Activated CD4-positive, alpha-beta T cell treated with anti-CD3 and anti-CD28 coated beads for 4 hours (primary cell): Measurements from ENCODE around the gene SCNN1G.

Experiments
- DNase-seq, 2 donors: peaks; one replicate each; pipeline ENCODE4 v3.0.0-alpha.2; 2020

Gene SCNN1G

DNA sequence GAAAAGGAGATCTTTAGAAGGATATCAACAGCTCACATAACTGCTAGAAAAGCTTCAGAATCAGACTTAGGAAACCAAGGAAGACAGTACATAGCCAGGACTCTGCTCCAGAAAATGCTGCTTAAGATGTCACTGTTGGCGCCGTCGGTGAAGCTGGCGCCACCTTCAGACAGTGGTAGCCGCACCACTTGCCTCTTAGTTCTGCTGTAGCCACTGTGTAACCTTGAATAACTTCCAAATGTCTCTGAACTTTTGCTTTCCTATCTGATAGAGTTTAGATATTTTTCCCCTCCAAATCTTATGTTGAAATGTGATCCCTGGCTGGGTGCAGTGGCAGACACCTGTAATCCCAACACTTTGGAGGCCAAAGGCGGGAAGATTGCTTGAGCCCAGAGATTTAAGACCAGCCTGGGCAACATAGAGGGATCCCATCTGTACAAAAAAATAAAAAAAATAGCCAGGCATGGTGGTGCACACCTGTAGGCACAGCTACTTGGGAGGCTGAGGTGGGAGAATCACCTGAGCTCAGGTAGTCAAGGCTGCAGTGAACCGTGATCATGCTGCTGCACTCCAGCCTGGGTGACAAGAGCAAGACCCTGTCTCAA is 27.0 kb upstream of the SCNN1G start:
- no peak for DNase-seq

DNA sequence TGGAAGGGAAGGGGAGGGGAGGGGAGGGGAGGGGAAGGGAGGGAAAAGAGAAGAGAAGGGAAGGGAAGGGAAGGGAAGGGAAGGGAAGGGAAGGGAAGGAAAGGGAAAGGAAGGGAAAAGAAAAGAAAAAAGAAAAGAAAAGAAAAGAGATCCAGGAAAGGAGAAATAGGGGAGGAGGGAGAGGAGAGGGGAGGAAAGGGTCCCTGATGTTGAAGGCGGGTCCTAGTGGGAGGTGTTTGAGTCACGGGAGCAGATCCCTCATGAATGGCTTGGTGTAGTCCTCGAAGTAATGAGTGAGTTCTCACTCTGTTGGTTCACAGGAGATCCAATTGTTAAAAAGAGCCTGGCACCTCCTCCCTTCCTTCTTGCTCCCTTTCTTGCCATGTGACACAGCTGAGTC is 26.4 kb upstream of the SCNN1G start:
- no peak for DNase-seq

DNA sequence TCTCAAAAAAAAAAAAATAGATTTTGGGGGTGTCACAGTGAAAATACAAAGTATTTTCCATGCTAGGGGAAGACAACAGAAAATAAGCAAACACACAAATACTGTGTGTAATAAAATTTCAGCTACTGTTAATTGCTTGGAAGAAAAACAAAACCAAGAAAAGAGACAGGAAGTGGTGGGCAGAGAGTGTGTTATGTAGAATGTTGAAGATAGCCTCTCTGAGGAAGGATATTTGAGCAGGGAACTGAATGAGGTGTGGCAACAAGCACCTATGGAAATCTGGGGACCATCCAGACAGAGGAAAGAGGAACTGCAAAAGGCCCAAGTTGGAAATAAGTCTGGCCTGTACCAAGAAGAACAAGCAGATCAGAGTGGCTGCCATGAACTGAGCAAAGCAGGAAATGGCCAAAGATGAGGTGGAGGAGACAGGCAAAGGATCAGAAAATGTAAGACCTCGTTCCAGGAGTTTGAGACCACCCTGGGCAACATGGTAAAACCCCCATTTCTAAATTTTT is 25.5 kb upstream of the SCNN1G start:
- DNase-seq: no peak

DNA sequence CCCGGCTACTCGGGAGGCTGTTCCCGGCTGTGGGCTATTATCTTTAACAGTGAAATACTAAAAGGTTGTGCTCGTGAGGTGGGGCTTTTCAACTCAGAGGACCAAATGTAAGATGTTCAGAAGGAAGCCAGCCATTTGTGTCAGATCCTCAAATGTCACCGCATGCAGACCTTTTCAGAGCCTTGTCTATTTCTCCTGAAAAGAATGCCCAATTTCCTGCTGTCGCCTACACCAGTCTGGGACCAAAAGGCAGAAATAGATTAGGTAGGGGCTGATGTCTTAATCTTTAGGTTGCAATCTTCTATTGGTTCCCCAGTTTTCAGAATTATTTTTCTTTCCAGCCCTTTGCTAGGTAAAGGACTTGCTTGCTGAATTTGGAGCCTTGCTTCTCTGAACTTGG is 24.4 kb upstream of the SCNN1G start:
- DNase-seq: no peak

DNA sequence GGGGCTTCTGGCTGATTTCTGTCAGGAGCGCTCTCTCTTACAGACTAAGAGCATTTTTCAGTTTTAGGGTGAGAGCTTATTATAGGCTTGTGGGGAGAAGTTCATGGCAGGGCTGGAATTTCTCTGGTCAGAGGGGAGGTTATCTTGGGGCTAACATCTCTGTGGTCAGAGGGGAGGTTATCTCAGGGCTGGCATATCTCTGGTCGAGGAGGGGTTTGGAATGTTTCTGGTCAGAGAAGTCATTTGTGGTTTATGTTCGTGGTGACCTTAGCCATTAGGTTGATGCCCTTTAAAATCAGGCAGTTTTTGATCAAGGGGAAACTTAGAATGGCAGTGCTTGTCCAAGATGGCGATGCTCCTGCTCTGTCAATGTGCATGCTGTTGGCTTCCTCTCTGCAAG is 22.5 kb upstream of the SCNN1G start:
- DNase-seq: no peak

DNA sequence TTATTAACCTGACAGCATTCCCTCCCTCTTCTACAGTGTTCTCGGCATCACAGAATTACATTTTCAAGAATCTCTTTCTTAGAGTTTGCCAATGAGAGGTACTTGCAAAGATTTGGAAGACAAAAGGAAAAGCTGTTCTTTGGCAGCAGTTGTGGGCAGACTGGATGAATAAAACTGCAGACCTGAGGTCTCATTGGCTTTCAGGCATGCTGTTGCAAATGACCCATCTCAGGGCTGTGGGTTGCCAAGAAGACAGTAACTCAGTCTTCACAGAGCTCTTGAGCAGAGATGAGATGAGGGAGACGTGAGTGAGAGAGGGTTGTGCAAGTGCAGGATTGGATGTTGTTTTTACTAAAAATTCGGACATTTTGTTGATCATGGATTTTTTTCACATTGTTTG is 22.0 kb upstream of the SCNN1G start:
- DNase-seq: no peak

DNA sequence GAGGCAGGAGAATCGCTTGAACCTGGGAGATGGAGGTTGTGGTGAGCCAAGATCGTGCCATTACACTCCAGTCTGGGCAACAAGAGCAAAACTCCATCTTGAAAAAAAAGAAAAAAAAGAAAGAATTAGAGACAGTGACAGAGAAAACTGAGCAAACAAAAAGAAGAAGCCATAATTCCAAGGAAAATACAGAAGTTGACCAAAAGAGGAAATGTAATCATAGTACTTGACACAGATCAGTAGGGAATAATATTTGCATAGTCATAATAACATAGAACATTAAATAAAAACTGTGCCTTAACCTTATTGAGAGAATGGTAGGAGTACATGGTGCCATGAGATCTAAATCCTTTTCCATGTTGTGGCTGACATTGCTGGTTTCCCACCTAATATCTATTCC is 18.6 kb upstream of the SCNN1G start:
- no peak for DNase-seq

DNA sequence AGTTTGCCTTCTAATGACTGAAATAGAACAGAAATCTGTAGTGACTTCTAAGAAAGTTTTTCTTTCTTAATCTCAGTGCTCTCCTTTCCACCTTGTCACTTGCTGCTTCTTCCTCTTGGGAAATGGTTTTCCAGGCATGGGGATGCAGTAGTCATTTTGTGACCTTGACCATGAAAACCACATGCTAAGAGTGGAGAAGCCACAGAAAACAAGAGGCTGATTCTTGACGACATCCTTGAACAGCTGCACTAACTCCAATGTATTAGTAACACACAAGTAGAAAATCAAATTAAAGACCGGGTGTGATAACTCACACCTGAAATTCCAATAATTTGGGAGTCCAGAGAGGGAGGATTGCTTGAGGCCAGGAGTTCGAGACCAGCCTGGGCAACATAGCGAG is 17.8 kb upstream of the SCNN1G start:
- no peak for DNase-seq

DNA sequence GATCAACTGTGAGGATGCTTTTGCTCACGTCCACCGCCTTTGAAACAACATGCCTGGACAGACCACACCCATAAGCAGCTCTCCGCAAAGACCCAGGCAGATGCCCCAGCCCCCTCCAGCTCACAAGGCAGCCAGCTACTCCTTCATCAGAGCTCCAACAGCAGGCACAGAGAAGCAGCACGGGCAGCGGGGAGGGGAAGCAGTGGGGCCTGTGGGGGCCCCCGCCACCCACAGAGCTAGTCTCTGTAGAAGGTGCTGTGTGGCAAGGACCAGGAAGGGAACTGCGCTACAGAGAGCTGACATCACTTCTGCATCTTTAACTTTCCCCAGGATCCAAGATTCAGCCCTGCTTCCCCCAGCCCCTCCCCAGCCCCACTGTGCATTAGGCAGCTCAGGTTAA is 10.0 kb upstream of the SCNN1G start:
- DNase-seq: no peak

DNA sequence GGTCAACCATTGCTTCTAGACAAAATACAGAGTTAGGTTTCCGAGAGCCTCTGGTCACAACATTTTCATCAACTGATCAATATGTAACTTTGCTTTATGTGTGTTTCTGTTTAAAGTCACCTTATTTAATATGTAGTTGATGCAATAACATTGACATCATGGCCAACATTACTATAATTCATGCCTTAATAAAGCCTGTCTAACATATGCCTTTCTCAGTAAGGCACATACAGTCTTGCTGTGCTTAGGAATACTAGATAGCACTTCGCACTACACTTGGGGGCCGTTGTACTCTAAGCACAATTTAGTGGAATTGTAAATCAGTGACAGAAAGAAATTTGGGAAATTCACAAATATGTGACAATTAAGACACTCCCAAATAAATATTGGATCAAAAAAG is 9.6 kb upstream of the SCNN1G start:
- DNase-seq: no peak

DNA sequence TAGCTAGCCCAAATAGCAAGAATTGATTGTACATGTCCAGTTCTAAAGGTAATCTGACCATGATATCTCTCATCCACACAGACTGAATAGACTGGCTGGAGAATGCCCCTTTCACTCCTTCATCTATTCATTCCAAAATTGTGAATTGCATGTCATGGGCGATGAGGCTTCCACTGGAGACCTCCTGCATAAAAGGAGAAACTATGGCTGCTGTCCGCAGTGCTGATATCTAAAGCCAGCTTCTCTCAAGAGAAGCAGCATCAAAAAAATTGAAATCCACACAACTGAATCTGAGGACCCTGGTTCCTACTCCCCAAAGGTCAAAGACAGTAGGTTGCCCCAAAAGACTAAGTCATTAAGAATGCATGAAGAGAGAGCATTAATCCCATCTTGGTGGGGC is 7.9 kb upstream of the SCNN1G start:
- DNase-seq: no peak

DNA sequence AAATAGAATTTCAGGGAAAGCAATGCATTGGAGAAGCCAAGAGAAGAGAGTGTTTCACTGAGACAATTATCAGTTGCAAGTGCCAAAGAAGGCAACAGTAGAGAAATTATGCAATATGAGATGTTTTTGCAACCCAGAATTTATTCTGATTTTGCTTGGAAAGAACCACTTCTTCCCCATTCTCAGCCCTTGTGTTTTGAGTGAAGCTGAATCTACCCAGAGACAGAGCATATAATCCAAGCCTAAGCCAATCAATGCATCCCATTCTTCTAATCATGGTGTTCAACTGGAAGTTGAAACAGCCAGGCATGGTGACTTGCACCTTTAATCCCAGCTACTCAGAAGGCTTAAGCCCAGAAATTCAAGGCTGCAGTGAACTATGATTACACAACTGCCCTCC is 6.9 kb upstream of the SCNN1G start:
- no peak for DNase-seq

DNA sequence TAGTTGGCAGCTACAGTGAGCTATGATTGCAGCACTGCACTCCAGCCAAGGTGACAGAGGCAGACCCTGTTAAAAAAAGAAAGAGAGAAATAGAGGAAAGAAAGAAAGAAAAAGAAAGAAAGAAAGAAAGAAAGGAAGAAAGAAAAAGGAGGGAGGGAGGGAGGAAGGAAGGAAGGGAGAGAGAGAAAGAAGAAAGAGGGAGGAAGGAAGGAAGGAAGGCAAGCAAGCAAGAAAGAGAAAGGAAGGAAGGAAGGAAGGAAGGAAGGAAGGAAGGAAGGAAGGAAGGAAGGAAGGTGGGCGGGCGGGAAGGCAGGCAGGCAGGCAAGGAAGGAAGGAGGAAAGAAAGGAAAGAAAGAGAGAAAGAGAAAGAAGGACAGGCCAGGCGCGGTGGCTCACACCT is 1.0 kb upstream of the SCNN1G start:
- no peak for DNase-seq

DNA sequence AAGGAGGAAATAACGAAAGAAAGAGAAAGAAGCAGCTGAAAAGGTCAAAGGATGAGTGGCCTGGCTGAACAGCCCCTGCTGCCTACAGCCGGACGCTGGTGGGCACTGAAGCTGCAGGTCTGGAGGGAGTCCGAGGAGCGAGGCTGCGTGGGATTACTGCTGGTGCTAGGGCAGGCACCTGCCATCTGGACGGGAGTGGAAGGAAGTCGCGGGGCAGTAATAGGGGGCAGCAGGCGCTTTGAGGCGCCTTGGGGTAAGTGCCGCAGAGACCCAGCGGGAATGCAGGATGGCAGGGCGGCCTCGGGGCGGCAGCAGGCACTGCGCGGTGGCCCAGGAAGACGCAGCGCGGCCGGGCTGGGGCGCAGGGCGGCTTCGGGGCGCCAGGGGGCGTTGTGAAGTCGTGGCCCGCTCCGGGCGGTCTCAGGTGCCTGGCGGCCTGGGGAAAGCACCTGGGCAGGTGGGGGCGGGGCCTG is 303 bp upstream of the SCNN1G start:
- peak; percentile 25 to 53 for DNase-seq

DNA sequence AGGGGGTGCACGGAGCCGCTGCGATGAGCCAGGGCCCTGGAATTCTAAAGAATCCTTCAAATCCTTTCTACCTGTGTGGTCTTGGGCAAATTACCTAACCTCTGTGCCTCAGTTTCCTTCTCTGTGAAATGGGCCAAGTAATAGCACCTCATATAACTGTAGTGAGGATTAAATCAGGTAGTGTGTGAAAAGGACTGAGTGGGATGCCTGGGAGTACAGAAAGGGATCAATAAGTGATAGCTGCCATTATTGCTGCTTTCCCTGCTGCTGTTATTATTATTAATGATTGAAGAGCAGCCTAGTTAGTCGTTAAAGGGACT is 958 bp downstream of the SCNN1G start:
- no peak for DNase-seq

DNA sequence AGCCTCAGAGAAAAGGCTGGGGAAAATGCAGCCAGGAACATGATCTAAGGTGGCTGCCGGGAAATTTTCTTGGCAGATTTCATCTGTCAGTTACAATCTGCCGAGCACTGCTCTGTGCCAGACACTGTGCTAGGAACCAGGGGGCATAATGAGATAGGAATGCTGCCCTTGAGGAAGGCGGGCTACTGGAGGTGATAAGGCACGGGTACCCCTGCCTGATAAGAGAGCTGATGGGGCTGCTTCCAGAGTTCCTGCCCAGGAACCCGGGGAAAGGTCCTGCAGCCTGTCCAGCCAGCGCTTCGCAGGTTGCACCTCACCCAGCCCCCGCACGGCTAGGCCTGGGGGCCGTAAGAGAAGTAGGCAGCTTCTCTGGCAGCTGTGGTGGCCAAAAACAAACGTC is 3.1 kb downstream of the SCNN1G start:
- no peak for DNase-seq

DNA sequence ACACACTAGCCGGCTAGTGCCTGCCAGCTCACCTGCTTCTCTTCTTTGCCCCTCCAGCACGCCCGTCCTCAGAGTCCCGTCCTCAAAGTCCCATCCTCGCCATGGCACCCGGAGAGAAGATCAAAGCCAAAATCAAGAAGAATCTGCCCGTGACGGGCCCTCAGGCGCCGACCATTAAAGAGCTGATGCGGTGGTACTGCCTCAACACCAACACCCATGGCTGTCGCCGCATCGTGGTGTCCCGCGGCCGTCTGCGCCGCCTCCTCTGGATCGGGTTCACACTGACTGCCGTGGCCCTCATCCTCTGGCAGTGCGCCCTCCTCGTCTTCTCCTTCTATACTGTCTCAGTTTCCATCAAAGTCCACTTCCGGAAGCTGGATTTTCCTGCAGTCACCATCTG is 3.6 kb downstream of the SCNN1G start:
- no peak for DNase-seq

DNA sequence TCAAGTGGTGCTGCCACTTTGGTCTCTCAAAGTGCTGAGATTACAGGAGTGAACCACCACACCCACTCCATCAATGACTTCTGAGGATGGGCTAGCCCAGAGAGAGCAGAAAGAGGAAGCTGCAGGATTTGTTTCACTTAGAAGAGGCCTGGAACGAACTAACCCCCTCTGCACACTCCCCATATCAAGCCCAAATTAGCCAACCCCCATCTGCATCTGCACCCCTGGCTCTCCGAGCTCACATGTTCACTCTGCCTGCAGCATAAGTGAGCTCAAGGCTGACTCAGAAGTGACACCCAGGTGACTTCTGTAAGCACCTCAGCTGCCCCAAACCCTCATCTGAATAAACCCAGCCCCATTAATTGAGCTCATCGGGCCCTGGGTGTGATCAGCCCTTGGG is 4.8 kb downstream of the SCNN1G start:
- no peak for DNase-seq

DNA sequence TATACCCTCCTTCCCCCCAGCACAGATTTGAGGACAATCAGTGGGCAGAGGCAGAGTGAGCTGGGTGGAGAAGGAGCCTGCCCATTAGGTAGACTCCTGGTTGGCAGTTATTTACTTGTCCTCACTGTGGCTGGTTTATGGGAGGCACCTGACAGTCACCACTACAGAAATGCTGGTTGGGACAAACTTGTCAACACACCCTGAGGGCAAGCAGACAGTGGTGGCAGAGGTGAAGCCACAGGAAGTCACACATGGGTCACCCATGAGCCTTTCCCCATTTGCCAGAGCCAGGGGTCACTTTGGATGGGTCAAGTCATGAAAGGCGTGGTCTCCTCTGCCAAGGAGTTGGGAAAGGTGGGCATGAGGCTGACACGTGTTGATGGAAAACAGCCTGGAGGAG is 6.4 kb downstream of the SCNN1G start:
- DNase-seq: no peak

DNA sequence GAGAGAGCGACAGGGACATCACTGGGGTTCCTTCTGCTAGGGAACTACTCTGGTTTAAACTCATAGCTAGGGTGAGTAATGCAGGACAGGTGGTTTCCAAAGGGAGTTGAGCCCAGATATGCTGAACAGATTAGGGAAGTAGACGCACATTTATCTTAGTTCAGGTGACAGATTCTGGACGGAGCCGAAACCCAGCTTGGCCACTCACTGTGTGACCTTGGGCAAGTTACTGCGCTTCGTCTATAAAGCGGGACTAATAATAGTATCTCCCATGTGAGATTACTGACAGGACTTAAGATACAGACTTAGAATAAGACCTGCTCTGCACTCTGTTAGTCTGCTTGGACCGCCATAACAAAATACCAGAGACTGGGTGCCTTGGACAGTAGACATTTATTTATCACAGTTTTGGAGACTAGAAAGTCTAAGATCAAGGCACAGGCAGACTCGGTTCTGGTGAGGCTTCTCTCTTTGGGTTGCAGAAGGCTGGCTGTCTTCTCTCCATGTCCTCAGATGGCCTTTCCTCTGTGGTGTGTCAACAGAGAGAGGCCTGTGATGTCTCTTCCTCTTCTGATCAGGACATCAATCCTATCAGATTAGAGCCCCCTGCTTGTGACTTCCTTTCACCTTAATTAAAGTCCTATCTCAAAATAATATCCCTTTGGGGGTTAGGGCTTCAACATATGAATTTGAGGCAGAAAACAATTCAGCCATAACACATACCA is 12.1 kb downstream of the SCNN1G start:
- DNase-seq: no peak

DNA sequence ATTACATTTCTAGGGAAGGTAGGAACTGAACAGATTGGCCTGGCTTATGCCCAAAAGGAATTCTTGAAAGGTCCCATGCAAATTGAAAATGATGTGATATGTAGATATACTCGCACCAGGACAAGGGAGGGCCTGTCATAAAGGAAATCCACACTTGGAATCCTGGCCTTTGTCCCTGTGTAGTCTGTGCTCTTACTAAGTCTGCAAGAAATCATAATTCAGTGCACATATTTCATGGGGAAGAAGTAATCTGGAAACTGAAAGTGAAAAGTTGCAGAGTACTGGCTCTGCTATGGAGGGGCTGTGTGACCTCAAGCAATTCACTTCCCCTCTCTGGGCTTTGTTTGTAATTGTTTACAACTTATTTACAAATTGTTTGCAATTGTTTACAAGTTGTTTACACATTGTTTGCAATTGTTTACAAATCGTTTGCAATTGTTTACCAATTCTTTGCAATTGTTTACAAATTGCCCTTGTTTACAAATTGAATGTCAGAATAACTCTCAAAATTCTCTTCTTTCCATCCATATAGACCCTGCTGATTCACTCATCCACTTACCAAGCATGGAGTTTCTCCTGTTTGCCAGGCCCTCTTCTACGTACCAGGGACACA is 12.9 kb downstream of the SCNN1G start:
- DNase-seq: no peak

DNA sequence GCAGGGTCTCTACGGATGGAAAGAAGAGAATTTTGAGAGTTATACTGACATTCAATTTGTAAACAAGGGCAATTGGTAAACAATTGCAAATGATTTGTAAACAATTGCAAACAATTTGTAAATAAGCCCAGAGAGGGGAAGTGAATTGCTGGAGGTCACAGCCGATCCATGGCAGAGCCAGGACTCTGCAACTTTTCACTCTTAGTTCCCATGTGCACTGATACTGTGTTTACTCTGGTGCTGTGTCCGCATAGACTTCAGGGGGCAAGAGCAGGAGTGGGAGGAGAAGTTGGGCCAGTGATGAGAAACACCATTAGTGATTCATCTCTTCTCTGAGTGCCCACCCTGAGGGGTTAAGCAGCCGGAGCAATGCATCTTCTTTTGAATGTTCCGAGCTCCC is 14.0 kb downstream of the SCNN1G start:
- no peak for DNase-seq

DNA sequence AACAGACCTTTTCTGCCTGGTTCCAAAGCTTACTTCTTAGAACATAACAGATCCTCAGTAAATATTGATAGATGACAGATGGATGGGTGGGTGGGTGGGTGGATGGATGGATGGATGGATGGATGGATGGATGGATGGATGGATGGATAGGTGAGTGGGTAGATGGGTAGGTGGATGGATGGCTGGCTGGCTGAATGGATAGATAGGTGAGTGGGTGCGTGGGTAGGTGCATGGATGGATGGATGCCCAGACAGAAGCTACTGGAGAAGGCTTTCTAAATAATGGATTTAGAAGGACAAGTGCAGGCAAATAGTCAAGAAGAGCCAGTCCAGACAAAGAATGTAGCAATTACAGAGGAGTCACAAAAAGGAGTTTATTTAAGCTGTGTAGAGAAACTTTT is 19.6 kb downstream of the SCNN1G start:
- DNase-seq: no peak

DNA sequence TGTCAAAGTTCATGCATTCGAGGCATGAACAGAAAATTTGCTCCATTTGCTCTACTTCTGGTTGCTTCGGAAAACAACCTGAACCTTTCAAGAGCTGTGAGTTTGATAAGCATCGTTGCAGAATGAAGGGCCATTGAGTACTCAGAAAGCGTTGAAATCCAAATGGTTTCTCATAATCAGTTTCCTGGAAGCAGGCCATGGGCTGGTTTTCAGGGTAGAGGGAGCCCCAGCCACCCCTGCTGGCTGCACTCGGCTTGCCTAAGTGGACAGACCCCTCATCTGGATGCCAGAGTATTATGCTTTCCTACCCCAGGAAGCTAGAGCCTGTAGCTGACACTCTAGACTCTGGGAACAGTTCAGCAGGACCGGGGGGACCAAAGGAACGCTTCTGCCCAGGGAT is 24.4 kb downstream of the SCNN1G start:
- no peak for DNase-seq

DNA sequence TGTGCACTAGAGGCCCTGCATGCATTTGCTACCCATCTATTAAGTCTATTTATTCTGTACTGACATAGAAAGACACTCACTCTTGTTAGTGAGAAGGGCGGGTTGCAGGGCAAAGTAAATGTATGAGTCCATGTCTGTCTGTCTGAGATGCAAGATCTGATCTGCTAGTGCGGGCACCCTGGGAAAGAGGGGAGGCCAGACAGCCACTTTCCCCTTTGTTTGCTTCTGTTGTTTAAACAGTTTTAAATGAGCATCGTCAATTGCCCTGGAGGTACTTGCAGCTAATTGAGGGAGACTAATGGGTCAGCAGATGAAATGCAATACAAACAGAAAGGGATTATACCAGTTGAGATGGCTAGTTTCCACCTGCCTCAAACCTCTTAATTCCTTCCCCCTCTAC is 24.9 kb downstream of the SCNN1G start:
- DNase-seq: no peak
